GM18526 (cell line): ENCODE data around the gene KDM4C.

ENCODE experiments used
- POLR2A ChIP-seq: IDR thresholded peaks from 3 replicates; pipeline ENCODE4 v1.6.1; 2011; ENCODE audit not compliant: insufficient read length; ENCODE audit errors: extremely low read depth

The KDM4C gene

DNA sequence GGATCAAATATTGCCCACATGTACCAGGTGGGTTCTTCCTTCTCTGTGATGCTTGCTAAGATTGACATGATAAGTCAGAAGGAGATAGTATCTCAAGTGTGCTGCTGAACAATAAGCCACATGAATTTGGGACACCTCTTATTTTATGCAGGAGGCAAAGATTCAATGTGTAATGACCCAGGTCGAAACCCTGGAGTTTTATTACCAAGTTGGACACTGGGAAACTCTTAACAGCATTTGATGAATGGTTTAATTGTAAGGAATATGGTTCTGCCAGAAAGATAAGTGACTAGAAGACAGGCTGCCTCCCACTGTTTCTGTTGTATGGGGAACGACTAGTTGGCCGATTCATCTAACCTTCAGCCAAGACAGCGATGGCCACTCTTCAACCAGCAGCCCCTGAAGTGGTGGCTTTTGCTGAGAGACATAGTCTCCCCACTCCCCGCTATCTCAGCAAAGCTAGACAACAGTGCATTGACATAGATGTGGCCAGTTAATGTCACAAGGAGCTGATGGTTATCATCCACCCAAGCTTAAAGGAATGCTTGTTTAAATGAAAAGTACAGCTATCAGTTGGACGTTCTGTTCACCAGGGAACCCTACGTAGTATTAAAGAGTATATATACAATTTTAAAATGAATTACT, 407.7 kb downstream of the KDM4C start:
- TF ChIP-seq POLR2A, result no peak

DNA sequence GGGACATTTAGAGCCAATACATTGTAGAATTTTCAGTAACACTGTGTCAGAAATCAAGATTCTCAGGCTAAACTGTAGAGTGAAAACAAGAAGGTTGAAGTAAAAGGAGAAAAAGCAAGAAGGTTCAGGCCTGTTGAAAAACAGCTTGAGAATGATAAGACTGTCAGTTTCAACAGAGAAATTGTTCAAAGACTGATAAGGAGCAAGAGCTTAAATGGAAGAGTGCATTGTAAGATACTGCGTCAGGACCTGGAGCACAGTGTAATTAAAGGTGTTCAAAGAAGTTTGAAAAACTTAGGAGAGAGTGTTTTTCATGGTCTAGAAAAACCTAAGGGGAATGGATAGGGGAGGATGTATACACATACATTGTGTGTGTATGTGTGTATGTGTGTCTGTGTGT, 408.3 kb downstream of the KDM4C start:
- no peak for TF ChIP-seq POLR2A

GRCh38 chr9:7169717-7170389, 412.1 kb downstream of the KDM4C start:
- no peak for TF ChIP-seq POLR2A

GRCh38 chr9:7171396-7172153, 413.8 kb downstream of the KDM4C start:
- TF ChIP-seq POLR2A, result no peak

DNA sequence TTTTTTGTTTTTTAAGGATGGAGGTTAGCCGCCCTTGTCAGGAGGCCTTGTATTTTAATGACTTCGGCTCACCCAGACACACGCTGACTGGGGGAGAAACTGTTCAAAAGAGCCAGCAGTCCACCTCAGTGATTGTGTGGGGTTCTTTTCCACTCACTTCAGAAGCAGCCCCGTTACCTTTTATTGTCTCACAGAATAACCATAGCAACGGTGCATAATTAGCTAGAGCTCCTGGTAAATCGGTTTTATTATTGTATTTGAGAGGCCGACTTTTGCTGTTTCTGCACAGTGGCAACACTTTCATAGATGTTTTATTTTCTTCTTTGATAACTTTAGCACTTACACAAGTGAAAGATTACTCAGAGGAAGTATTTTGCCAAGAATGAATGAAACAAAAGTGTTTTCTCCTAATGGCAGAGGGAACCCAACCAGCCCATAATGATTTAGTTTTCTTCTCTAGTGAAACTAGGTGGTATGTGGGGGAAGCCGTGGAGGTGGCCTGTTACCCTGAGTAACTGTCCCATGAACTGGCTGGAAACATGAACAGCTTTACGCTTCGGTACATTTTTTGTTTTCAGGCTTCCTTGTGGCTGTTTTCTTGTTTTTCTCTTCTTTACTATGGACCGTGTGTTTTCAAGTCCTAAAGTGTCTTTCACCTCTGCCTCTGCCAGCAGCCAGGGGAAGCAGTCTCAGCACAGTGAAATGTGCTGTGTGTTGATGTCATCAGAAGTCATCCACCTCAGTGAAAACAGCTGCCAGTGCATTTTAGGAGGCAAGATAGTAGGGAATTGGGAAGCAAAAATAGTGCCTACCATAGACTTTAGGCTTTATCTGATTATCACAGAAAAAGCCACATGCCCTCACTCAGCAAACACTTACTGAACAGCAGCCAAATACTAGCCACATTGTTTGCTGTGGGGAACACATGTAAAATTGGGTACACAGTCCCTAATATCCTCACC, 414.7 kb downstream of the KDM4C start:
- no peak for TF ChIP-seq POLR2A

DNA sequence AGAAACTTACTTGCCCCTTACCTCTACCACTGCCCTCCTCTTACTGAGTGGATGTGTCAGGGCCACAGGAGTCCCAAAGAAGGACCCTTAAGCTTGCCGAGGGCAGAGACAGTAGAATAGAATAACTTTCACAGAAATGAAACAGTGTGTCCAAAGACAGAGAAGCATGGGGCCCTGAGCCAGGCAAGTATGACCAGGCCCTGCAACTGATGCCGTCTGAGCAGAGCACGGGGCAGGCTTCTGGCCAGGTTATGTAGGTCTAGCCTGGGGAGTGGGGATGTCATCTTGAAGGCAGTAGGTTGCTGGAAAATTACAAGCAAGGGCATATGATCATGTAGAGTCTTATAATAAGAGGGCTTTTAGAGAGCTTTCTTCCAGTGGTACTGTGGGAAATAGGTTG, 415.4 kb downstream of the KDM4C start:
- no peak for TF ChIP-seq POLR2A

DNA sequence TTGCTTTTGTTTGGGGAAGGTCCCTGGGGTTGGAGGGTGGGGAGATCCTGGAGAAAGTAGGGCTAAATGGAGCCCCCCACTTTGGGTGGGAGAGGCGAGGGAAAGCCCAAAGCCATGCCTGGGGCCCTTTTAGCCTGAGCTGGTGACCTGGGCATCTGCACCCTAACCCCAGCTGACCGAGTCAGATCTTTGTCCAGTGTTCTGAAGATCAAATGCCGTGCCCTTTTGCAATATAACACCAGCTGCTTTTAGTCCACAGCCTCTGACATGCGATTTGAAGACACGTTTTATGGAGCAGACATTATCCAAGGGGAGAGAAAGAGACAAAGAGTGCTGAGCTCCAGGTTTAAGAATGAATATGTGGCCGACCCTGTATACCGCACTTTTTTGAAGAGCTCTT, 416.5 kb downstream of the KDM4C start:
- no peak for TF ChIP-seq POLR2A

- TF ChIP-seq POLR2A, result no peak
These were observed 417.1 kb downstream of the KDM4C start for GRCh38 chr9:7174884-7175283.

GRCh38 chr9:7176561-7176960, 418.8 kb downstream of the KDM4C start:
- no peak for TF ChIP-seq POLR2A

DNA sequence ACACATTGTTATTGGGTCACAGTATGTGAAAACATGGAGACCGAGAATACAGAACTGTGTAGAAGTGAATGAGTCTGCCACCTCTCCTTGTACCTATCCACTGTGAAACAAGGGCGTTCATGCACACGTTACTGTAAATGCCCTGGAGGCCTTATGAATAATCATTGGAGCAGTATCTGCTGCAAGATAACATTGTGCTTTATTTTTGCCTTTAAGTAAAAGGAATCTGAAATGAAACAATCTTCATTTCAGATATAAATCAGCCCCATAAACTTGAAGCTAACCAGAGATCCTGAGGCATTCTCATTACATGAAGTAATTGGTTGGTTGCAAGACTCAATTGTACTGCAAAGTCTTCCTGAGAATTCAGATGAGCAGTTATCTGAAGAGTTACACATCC, 419.6 kb downstream of the KDM4C start:
- TF ChIP-seq POLR2A, result no peak

- no peak for TF ChIP-seq POLR2A
These were observed 421.0 kb downstream of the KDM4C start for GRCh38 chr9:7178729-7179128.

DNA sequence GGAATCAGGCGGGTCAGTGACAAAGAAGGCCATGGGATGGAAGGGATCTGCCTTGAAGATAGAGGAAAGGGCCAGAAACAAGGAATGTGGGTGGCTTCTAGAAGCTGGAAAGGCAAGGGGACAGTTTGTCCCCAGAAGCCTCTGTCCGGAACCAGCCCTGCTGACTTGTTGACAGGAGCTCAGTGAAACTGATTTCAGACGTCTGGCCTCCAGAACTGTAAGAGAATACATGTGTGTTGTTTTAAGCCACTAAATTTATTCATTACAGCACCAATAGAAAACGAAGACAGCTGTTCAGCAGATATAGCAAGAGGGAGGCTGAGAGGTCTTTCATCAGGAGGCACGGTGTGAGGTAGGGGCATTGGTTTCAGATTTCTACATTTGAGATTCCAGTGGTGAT, 422.5 kb downstream of the KDM4C start:
- no peak for TF ChIP-seq POLR2A

DNA sequence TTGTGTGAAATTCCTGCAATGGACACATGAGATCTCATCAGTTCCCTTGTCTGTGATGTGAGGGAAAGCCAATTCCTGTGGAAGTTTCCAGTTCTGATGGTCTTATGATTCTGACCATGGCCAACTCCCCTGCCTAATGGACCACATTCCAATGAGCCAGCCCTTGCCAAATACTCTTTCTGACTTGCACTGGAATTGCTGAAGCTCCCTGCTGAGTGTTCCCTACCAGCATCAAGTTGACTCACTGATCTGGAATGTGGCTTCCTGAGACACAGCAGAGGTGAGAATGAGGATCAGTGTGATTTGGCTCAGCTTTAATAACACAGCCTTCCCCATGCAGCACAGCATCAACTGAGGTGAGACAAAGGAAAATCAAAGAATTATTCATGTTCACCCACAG, 427.8 kb downstream of the KDM4C start:
- TF ChIP-seq POLR2A, result no peak

GRCh38 chr9:7186175-7186574, 428.4 kb downstream of the KDM4C start:
- no peak for TF ChIP-seq POLR2A

DNA sequence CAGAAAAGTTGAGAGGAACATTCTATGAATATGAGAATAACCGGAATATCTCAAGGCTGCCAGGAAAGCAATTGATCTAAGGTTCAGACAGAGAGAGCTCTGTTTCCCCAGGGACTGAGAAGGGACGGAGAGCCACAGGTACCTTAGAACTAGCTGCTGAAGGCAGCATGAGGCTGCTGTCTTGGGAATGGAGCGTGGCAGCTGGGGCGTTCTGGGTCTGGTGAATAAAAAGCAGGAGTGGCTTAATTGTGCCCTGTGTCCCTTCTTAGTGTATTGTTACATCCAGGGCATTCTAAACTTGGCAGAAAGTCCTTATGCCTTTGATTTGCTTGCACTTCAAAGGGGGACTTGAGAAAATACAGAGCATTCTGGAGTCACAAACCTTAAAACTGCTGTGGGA, 434.5 kb downstream of the KDM4C start:
- no peak for TF ChIP-seq POLR2A

GRCh38 chr9:7195526-7195925, 437.8 kb downstream of the KDM4C start:
- no peak for TF ChIP-seq POLR2A

- TF ChIP-seq POLR2A, result no peak
These were observed 438.7 kb downstream of the KDM4C start for GRCh38 chr9:7196467-7196866.
